Spinal cord (tissue), 10 donors: Measurements from ENCODE around the gene RNMT. TPM values are rescaled to one million over a fixed set of nuclear protein-coding genes. Genes with fewer than 3 reads are reported as not detected.
"Not testable (repeated sequence)": the region's sequence is repeated elsewhere in the genome, so short reads cannot be mapped to it uniquely, and the experiment has no call there.

Experiments
- DNase-seq, 6 donors: peaks; one replicate each; pipeline versions ENCODE4 v3.0.0 to v3.0.0-alpha.2; 2013 to 2015; ENCODE audit warnings: low spot score in 6 of 6, low read depth in 4 of 6
- H3K27ac ChIP-seq: one replicate; pipeline ENCODE4 v1.5.1; 2013; ENCODE audit warnings: low read depth, low read length, control low read depth
- H3K27me3 ChIP-seq: one replicate; pipeline ENCODE4 v1.6.1; 2013; ENCODE audit warnings: low read length; ENCODE audit not compliant: control insufficient read depth, insufficient read depth
- H3K36me3 ChIP-seq: one replicate; pipeline ENCODE4 v1.6.1; 2013; ENCODE audit warnings: low read length; ENCODE audit not compliant: control insufficient read depth, insufficient read depth
- H3K4me1 ChIP-seq: one replicate; pipeline ENCODE4 v1.6.1; 2013; ENCODE audit warnings: low read length; ENCODE audit not compliant: control insufficient read depth, insufficient read depth
- H3K4me3 ChIP-seq: one replicate; pipeline ENCODE4 v1.5.1; 2013; ENCODE audit warnings: low read depth, low read length, control low read depth
- H3K9me3 ChIP-seq: one replicate; pipeline ENCODE4 v1.6.1; 2013; ENCODE audit warnings: low read length; ENCODE audit not compliant: control insufficient read depth, insufficient read depth
- WGBS: methylation state at CpG from one replicate; pipeline ENCODE4 v1.1.5; 2013; ENCODE audit warnings: missing lambda C conversion rate; ENCODE audit not compliant: insufficient coverage; 5-methylcytosine and 5-hydroxymethylcytosine counted together
- long read RNA-seq, 4 donors: transcript quantifications; one replicate each; lab custom pipeline, GENCODE V29; 2026
- polyA plus RNA-seq, 2 donors: library from polyadenylated mRNA; unstranded; fragments of 120-200 nt; gene quantifications; one replicate each; pipeline ENCODE4 v1.2.1, GENCODE V29; 2013; ENCODE audit not compliant: insufficient read length in 2 of 2
- total RNA-seq, 2 donors: library from RNA; depleted of rRNA in 1 of 2; stranded (reverse); fragments of 120-200 nt in 1 of 2; fragments of >200 nt in 1 of 2; gene quantifications; one replicate each; pipeline versions ENCODE4 v1.2.3 to v1.2.4, GENCODE V29; 2013 to 2014
- donor health status: healthy.

The RNMT gene
- total RNA-seq (10 to 100 TPM; 38.8 to 52.8 TPM), polyA plus RNA-seq (10 to 100 TPM; 51.0 to 57.4 TPM)
- long read RNA-seq, donor 1, full-length matches to known transcripts = 12 of 12 reads
- long read RNA-seq, donor 1, partial matches to known transcripts = 0 of 12 reads
- long read RNA-seq, donor 1, other reads (novel, unspliced or antisense) = 0 of 12 reads
- long read RNA-seq, donor 2, full-length matches to known transcripts = 5 of 5 reads
- long read RNA-seq, donor 2, partial matches to known transcripts = 0 of 5 reads
- long read RNA-seq, donor 2, other reads (novel, unspliced or antisense) = 0 of 5 reads
- long read RNA-seq, donor 3, full-length matches to known transcripts = 2 of 2 reads
- long read RNA-seq, donor 3, partial matches to known transcripts = 0 of 2 reads
- long read RNA-seq, donor 3, other reads (novel, unspliced or antisense) = 0 of 2 reads
- long read RNA-seq, donor 4, full-length matches to known transcripts = 6 of 28 reads
- long read RNA-seq, donor 4, partial matches to known transcripts = 22 of 28 reads
- long read RNA-seq, donor 4, other reads (novel, unspliced or antisense) = 0 of 28 reads

DNA sequence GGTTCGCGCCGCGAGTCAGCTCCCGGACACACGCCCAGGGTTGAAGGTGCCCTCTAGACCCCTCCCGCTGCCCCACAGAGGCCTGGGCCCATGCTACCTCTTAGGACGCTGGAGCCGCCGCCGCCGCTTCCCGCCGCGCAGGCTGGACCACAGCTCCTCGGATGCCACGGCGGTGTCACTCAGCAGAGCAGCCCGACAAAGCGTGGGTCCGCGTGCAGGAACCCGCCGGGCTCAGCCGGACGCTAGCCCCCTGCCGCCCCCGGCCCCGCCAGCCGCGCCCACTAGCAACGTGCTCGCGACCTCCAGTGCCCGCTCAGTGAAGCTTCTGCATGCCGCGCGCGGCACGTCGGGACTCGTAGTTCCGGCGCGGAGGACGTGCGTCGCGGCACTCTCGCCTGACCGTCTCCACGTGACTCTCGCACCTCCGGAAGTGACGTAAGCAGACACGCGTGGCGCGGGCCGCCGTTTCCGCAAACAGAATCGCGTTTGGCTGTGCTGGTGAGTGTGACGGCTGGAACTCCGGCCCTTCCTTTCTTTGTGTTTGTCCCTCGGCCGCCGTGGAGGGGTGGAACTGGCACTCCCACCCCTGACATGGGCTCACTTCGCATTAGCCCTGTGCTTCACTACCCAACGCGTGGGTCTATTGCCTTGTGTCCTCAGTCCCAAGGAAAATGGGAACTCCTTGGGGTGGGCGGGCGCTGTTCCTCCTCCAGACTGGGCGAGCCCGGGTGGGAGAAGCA is at the start of gene RNMT, which contains the start of gene FAM210A:
TSS of gene RNMT (plus strand) at position 442 of the 740 bp plus-strand sequence. CDS start 4,845 bp downstream, outside the sequence.
TSS of gene FAM210A (minus strand) at position 327 of the 740 bp plus-strand sequence. CDS start 44,481 bp downstream, outside the sequence.
- DNase-seq = peak; percentile 89 to 99 (median 94)
- Histone ChIP-seq H3K36me3 (peaks cover 2% of the 10 kb centered on the region), H3K27me3 (no peaks in the 10 kb centered on the region), H3K27ac (peak within 1 kb of the TSS; percentile 96), H3K9me3 (no peaks in the 10 kb centered on the region), H3K4me3 (peak within 1 kb of the TSS; percentile 83), H3K4me1 (no peaks in the 10 kb centered on the region)
- WGBS = under 1% methylated on average over 76 of the region's 76 CpGs

DNA sequence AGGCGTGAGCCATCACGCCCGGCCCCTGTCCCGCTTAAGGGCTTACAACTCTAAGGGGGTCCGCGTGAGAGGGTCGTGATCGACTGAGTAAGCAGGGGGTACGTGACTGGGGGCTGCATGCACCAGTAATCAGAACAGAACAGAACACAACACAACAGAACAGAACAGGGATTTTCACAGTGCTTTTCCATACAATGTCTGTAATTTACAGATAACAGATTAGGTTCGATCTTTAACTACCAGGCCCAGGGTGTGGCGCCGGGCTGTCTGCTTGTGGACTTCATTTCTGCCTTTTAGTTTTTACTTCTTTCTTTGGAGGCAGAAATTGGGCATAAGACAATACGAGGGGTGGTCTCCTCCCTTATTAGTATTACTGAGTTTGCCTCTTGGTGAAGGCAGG is 49.1 kb upstream of the RNMT start:
- not testable (repeated sequence) for H3K9me3 ChIP-seq, H3K27me3 ChIP-seq, DNase-seq, H3K4me1 ChIP-seq, H3K4me3 ChIP-seq, H3K36me3 ChIP-seq, H3K27ac ChIP-seq
- 100% methylated on average over 7 of the region's 13 CpGs for WGBS

DNA sequence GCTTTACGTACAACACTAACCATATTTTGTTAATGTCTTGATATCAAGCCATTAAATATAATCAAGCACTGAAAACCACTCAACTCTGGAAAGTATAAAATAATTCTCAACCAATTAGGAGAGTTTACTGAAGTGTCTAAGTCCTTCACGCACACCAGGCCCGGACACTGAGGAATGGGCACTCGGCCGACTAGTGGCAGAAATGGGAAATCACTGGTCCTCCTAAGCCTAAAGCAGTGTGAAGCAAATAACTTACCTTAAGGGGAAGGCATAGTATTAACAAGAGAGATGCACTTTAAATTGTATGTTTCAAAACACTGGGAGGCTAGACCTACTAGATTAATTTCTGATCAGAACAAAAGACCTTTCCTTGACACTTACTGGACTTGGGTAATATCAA is 45.9 kb upstream of the RNMT start:
- H3K27me3 ChIP-seq = no peaks in the 10 kb centered on the region
- H3K36me3 ChIP-seq = no peaks in the 10 kb centered on the region
- no peak overlapping the region for H3K4me3 ChIP-seq
- WGBS = 80% methylated on average over 4 of the region's 5 CpGs
- H3K9me3 ChIP-seq = no peaks in the 10 kb centered on the region
- peak in 2 of 6 donors; percentile 27 to 33 for DNase-seq
- H3K4me1 ChIP-seq = peaks cover 3% of the 10 kb centered on the region
- no peak overlapping the region for H3K27ac ChIP-seq

DNA sequence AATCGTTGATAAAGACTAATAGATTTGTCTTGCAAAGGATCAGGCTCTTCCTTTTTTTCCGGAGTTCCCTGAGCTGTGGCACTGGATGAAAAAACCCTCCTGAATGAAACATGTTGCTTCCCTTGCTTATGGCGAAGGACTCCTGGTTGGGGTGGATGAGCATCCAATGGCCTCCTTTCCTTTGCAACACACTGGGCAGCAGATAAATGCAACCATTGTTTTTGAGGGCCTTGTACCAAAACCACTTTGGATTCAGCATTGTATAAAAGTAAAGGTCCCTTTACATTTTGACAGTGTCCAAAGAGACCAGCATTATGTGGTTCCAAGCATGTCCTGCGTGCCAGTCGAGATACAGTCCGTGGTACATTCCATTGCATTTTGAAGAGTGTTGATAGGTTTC is 44.8 kb upstream of the RNMT start:
- Histone ChIP-seq H3K4me1 (peaks cover 3% of the 10 kb centered on the region), H3K36me3 (no peaks in the 10 kb centered on the region), H3K27me3 (no peaks in the 10 kb centered on the region), H3K4me3 (no peak overlapping the region), H3K9me3 (no peaks in the 10 kb centered on the region), H3K27ac (no peak overlapping the region)
- no CpG with 5 or more reads among the region's 6 CpGs for WGBS
- peak in 1 of 6 donors; percentile 15 for DNase-seq

DNA sequence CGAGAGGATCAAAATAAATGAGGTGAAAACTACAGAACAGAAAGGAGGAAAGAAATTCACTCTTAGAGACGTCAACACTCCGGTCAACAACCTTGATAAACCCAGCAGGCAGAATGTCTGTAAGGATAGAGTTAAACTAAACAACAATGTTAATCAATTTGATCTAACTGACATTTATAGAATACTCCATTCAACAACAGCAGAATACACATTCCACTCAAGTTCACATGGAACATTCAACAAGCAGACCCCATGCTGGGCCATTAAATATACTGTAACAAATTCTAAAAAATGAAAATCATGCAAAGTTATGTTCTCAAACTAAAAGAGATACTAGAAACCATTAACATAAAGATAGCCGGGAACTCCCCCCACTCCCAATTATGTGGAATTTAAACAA is 41.9 kb upstream of the RNMT start:
- no CpG with 5 or more reads among the region's 4 CpGs for WGBS
- Histone ChIP-seq H3K36me3 (no peaks in the 10 kb centered on the region), H3K27me3 (no peaks in the 10 kb centered on the region), H3K27ac (no peak overlapping the region), H3K4me1 (no peaks in the 10 kb centered on the region), H3K9me3 (no peaks in the 10 kb centered on the region), H3K4me3 (no peak overlapping the region)
- DNase-seq = no peak

DNA sequence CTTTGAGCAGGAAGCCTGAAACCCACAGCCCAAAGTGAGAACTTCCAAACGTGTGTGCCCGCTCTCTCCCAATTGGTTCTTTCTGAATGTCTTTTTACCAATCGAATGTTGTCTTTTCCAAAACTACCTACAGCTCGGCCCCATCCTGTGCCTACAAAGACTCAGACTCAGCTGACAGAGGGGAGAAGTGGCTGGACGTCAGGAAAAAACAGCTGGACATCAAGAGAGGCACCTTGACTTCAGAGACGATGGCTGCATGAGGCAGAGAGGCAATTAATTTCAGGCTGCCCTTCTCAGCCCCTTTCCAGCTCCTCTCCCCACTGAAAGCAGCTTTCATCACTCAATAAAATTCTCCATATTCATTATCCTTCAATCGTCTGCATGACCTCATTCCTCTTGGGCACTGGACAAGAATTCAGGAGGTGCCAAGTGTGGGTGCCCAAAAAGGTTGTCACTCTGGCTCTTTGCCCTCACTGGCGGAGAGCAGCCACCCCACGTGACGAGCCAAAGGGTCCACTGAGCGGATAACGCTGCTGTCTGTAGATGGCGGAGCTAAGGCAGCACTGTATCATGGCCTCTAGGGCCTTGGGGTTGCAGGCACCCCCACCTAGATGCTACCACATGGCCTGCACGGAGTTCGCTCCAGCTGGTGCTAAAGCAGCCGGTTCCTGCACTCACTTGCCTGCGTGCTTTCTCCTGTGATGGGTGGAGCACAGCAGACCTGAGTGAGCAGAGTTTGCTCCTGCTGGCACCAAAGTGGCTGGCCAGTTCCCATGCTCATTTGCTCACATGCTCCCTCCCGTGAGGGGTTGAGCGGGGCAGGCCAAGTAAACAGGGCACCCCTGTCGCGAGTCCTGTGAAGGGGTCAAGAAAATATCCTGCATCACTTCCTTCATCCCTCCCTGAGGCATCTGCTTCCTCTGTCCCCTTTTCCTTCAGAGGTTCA is 38.0 kb upstream of the RNMT start:
- WGBS = 87% methylated on average over 20 of the region's 21 CpGs
- Histone ChIP-seq H3K4me1 (no peaks in the 10 kb centered on the region), H3K27me3 (no peaks in the 10 kb centered on the region), H3K36me3 (no peaks in the 10 kb centered on the region), H3K4me3 (no peak overlapping the region), H3K9me3 (no peaks in the 10 kb centered on the region), H3K27ac (no peak overlapping the region)
- DNase-seq = no peak

DNA sequence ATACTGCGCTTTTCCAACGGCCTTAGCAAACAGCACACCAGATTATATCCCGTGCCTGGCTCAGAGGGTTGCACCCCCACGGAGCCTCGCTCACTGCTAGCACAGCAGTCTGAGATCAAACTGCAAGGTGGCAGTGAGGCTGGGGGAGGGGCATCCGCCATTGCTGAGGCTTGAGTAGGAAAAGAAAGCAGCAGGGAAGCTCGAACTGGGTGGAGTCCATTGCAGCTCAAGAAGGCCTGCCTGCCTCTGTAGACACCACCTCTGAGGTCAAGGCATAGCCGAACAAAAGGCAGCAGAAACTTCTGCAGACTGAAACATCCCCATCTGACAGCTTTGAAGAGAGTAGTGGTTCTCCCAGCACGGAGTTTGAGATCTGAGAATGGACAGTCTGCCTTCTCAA is 36.4 kb upstream of the RNMT start:
- not testable (repeated sequence) for H3K27ac ChIP-seq, H3K4me3 ChIP-seq, H3K36me3 ChIP-seq, H3K27me3 ChIP-seq, DNase-seq, H3K4me1 ChIP-seq, H3K9me3 ChIP-seq
- WGBS = 96% methylated on average over 9 of the region's 9 CpGs

DNA sequence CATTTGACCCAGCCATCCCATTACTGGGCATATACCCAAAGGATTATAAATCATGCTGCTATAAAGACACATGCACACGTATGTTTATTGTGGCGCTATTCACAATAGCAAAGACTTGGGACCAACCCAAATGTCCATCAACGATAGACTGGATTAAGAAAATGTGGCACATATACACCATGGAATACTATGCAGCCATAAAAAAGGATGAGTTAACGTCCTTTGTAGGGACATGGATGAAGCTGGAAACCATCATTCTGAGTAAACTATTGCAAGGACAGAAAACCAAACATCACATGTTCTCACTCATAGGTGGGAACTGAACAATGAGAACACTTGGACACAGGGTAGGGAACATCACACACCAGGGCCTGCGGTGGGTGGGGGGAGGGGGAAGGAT is 31.1 kb upstream of the RNMT start:
- not testable (repeated sequence) for H3K4me3 ChIP-seq, H3K27me3 ChIP-seq, H3K27ac ChIP-seq, H3K36me3 ChIP-seq, DNase-seq, H3K4me1 ChIP-seq
- peaks cover 12% of the 10 kb centered on the region for H3K9me3 ChIP-seq
- no CpG with 5 or more reads among the region's 5 CpGs for WGBS

DNA sequence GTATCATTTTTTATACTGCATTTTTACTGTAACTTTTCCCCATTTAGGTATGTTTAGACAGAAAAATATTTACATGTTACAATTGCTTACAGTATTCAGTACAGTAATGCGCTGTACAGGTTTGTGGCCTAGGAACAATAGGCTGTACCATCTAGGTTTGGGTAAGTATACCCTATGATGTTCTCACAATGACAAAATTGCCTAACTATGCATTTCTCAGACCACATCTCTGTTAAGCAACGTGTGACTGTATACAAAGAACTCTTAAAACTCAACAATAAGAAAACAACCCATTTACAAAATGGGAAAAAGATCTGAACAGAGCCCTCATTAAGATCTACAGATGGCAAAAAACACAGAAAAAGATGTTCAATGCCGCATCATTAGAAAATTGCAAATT is 29.5 kb upstream of the RNMT start:
- 100% methylated on average over 1 of the region's 3 CpGs for WGBS
- no peak for DNase-seq
- Histone ChIP-seq H3K36me3 (no peaks in the 10 kb centered on the region), H3K27me3 (no peaks in the 10 kb centered on the region), H3K9me3 (peaks cover 18% of the 10 kb centered on the region), H3K4me3 (no peak overlapping the region), H3K27ac (no peak overlapping the region), H3K4me1 (no peaks in the 10 kb centered on the region)
